ENCODE measurements around the gene DUSP10.

DNA sequence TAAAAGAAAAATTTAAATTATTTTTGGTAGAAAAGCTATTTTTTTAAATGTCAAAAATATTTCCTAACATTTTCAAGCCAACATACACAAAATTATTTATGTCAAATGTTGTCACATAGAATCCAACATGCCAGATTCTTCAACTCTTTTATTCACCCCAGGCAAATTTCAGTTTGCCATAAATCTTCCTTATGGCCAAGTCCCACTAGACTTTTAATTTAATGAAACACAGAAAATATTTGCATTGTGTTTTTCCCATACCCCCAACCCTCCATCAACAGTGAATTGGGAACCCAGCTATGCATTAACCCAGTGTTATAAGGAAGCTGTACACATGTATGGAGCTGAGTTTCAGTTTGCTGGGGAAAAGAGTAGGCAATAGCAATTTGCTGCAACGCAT, 41.4 kb downstream of the DUSP10 start:
- TF ChIP-seq EZH2 (IDR thresholded peaks at IDR 0.05; ENCODE audit: low read length, missing control alignments) (no peak), CTCF (conservative IDR thresholded peaks at IDR 0.05 in 1 of 2, IDR thresholded peaks at IDR 0.05 in 1 of 2; ENCODE audit: low read depth in 1 of 2, low read length in 2 of 2) (no peak)
